DMS153 (cell line): ENCODE data around the gene BLTP2.

Experiments used
- DNase-seq: peaks from one replicate; lab custom pipeline; 2025; lab: John Stamatoyannopoulos, UW

Gene BLTP2

GRCh38 chr17:28598799-28599310 lies 46.1 kb downstream of the BLTP2 start, which contains the start of gene SPAG5:
SPAG5 (minus strand) TSS chr17:28599025; CDS start chr17:28598946, 79 bp downstream.
- DNase-seq = peak; percentile 94

GRCh38 chr17:28598389-28598788 lies 46.6 kb downstream of the BLTP2 start:
- no peak for DNase-seq

- no peak for DNase-seq
Measured at GRCh38 chr17:28597606-28598383, 47.2 kb downstream of the BLTP2 start.
